ENCODE results near the gene TECR.

Gene TECR

GRCh38 chr19:14510311-14511228, 18.8 kb upstream of the TECR start:
- no peak for DNase-seq

GRCh38 chr19:14511229-14511593, 18.2 kb upstream of the TECR start:
- no peak for DNase-seq

- no peak for DNase-seq
These were observed 16.9 kb upstream of the TECR start for GRCh38 chr19:14512406-14512961.

GRCh38 chr19:14514215-14514863, 15.1 kb upstream of the TECR start:
- no peak for DNase-seq

GRCh38 chr19:14515501-14516047, 13.8 kb upstream of the TECR start:
- DNase-seq = no peak

- DNase-seq = no peak
These were observed 13.3 kb upstream of the TECR start for GRCh38 chr19:14516048-14516534.

GRCh38 chr19:14516746-14517438, 12.5 kb upstream of the TECR start:
- DNase-seq = no peak

- DNase-seq = no peak
These were observed 12.0 kb upstream of the TECR start for GRCh38 chr19:14517446-14517839.

GRCh38 chr19:14517840-14518505, 11.4 kb upstream of the TECR start, which contains the start of gene DNAJB1:
Gene DNAJB1 (minus strand): TSS chr19:14518397. CDS start chr19:14518349, 48 bp downstream.
- no peak for DNase-seq

- no peak for DNase-seq
These were observed 10.0 kb upstream of the TECR start for GRCh38 chr19:14519245-14519859.

- no peak for DNase-seq
These were observed 9.5 kb upstream of the TECR start for GRCh38 chr19:14519860-14520407.

GRCh38 chr19:14520543-14520942, 8.9 kb upstream of the TECR start:
- DNase-seq = no peak

GRCh38 chr19:14525729-14526128, 3.7 kb upstream of the TECR start:
- DNase-seq = no peak

GRCh38 chr19:14526423-14526822, 3.0 kb upstream of the TECR start:
- no peak for DNase-seq

- no peak for DNase-seq
These were observed 758 bp upstream of the TECR start for GRCh38 chr19:14528419-14529253.

- no peak for DNase-seq
These were observed 583 bp downstream of the TECR start for GRCh38 chr19:14530005-14530348.

- DNase-seq = no peak
These were observed 1.1 kb downstream of the TECR start for GRCh38 chr19:14530506-14530905.

GRCh38 chr19:14533450-14533849, 4.1 kb downstream of the TECR start:
- no peak for DNase-seq

GRCh38 chr19:14536926-14537692, 7.7 kb downstream of the TECR start:
- no peak for DNase-seq
